Measurements from ENCODE around the gene APP.

DNA sequence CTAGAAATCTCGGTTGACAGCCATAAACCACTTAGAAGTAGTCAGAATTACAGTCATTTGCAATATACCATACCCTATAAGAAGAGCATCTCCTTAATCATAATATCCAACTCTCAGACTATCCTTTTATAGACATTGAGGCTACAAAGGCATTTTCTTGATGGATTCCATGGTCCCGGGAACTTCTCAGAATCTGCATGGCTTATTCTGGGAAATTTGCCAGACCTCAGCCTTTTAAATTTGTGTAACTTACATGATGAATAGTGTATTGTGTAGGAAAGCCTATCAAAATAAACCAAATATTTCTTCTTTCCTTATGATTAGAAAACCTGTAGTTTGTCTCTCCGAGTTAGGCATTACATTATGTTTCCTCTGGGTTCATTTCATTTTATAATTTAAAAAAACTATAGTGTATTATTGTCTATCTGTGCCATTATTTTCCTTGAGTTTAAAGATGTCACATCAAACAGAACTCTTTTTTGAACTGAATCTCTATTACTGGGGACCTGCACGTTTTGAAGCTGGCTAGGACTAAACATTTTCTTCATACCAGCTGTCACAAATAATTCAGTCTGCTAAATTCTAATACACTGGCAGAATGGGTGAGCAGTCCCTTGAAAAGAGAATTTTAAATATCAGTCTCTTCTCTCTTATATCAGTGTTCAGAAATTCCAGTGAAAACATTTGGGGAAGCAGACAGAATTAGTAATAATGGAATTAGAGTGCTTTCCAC lies 332.9 kb downstream of the APP start:
- TF ChIP-seq, protein P1, sequence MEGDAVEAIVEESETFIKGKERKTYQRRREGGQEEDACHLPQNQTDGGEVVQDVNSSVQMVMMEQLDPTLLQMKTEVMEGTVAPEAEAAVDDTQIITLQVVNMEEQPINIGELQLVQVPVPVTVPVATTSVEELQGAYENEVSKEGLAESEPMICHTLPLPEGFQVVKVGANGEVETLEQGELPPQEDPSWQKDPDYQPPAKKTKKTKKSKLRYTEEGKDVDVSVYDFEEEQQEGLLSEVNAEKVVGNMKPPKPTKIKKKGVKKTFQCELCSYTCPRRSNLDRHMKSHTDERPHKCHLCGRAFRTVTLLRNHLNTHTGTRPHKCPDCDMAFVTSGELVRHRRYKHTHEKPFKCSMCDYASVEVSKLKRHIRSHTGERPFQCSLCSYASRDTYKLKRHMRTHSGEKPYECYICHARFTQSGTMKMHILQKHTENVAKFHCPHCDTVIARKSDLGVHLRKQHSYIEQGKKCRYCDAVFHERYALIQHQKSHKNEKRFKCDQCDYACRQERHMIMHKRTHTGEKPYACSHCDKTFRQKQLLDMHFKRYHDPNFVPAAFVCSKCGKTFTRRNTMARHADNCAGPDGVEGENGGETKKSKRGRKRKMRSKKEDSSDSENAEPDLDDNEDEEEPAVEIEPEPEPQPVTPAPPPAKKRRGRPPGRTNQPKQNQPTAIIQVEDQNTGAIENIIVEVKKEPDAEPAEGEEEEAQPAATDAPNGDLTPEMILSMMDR (IDR thresholded peaks at IDR 0.05; ENCODE audit: low read length), result no peak
- no peak for TF ChIP-seq EZH2 (IDR thresholded peaks at IDR 0.05; ENCODE audit: borderline replicate concordance, low read length)
